ENCODE measurements around the gene FLYWCH2.
"Not testable (repeated sequence)": the region's sequence is repeated elsewhere in the genome, so short reads cannot be mapped to it uniquely, and the experiment has no call there.

The FLYWCH2 gene

GRCh38 chr16:2881783-2882649, 999 bp upstream of the FLYWCH2 start:
- DNase-seq (ENCODE audit: low read depth, low spot score) = no peak

GRCh38 chr16:2883458-2883908, 468 bp downstream of the FLYWCH2 start:
- no peak for DNase-seq (ENCODE audit: low read depth, low spot score)

GRCh38 chr16:2884041-2884451, 1.0 kb downstream of the FLYWCH2 start:
- DNase-seq (ENCODE audit: low read depth, low spot score) = no peak

- no peak for DNase-seq (ENCODE audit: low read depth, low spot score)
Observed at GRCh38 chr16:2894231-2894630, 11.2 kb downstream of the FLYWCH2 start.

GRCh38 chr16:2895813-2896212, 12.8 kb downstream of the FLYWCH2 start:
- DNase-seq (ENCODE audit: low read depth, low spot score) = no peak

GRCh38 chr16:2896480-2897010, 13.5 kb downstream of the FLYWCH2 start:
- no peak for DNase-seq (ENCODE audit: low read depth, low spot score)

GRCh38 chr16:2897110-2897509, 14.1 kb downstream of the FLYWCH2 start:
- DNase-seq (ENCODE audit: low read depth, low spot score) = no peak

GRCh38 chr16:2898831-2899563, 16.0 kb downstream of the FLYWCH2 start:
- no peak for DNase-seq (ENCODE audit: low read depth, low spot score)

GRCh38 chr16:2899564-2900072, 16.6 kb downstream of the FLYWCH2 start:
- no peak for DNase-seq (ENCODE audit: low read depth, low spot score)

GRCh38 chr16:2900526-2901075, 17.6 kb downstream of the FLYWCH2 start:
- no peak for DNase-seq (ENCODE audit: low read depth, low spot score)

- no peak for DNase-seq (ENCODE audit: low read depth, low spot score)
Observed at GRCh38 chr16:2902337-2903130, 19.5 kb downstream of the FLYWCH2 start.

- DNase-seq (ENCODE audit: low read depth, low spot score) = peak; percentile 45
Observed at GRCh38 chr16:2904100-2904921, 21.3 kb downstream of the FLYWCH2 start.

GRCh38 chr16:2904922-2905240, 21.9 kb downstream of the FLYWCH2 start:
- no peak for DNase-seq (ENCODE audit: low read depth, low spot score)

- DNase-seq (ENCODE audit: low read depth, low spot score) = peak; percentile 98
Observed at GRCh38 chr16:2905241-2905987, 22.4 kb downstream of the FLYWCH2 start.

- no peak for DNase-seq (ENCODE audit: low read depth, low spot score)
Observed at GRCh38 chr16:2905988-2906387, 23.0 kb downstream of the FLYWCH2 start.

GRCh38 chr16:2907084-2907753, 24.2 kb downstream of the FLYWCH2 start:
- not testable (repeated sequence) for DNase-seq (ENCODE audit: low read depth, low spot score)

GRCh38 chr16:2910441-2910969, 27.5 kb downstream of the FLYWCH2 start:
- DNase-seq (ENCODE audit: low read depth, low spot score) = no peak

- DNase-seq (ENCODE audit: low read depth, low spot score) = peak; percentile 97
Observed at GRCh38 chr16:2911638-2912329, 28.8 kb downstream of the FLYWCH2 start, which contains the start of gene FLYWCH1. Gene FLYWCH1, plus strand, starts transcription at chr16:2911931. Its CDS starts 17,755 bp downstream, at chr16:2929686.
